ENCODE results near the gene PLCD1.

DNA sequence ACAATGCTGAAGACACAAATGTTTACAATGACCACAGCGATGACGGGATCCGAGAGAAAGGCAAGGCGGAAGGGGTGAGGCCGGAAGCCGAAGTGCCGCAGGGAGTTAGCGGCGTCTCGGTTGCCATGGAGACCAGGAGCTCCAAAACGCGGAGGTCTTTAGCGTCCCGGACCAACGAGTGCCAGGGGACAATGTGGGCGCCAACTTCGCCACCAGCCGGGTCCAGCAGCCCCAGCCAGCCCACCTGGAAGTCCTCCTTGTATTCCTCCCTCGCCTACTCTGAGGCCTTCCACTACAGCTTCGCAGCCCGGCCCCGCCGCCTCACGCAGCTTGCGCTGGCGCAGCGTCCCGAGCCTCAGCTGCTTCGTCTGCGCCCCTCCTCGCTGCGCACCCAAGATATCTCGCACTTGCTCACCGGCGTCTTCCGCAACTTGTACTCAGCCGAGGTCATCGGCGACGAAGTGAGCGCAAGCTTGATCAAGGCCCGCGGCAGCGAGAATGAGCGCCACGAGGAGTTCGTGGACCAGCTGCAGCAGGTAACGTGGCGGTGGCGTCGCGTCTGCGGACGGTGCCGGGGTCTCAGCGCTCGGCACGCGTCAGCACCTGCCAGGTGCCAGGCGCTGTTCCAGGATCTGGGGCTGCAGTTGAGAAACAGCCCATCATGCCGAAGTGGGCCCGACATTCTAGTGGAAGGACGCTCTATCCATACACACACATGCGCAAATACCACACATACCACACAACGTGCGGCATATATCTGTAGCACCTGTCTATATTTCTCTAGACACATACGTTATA is 9.9 kb upstream of the PLCD1 start, which contains the start of gene DLEC1:
- no peak for TF ChIP-seq EZH2phosphoT487 (IDR thresholded peaks at IDR 0.05; ENCODE audit: insufficient read depth, low read depth)
- TF ChIP-seq EZH2 (IDR thresholded peaks at IDR 0.05; ENCODE audit: insufficient read depth, poor library complexity, severe bottlenecking) = no peak

Measured in GM23248 (cell line).